Smooth muscle cell (in vitro differentiated cells): ENCODE data around the gene C5AR1. TPM values are rescaled to one million over a fixed set of nuclear protein-coding genes. Genes with fewer than 3 reads are reported as not detected.
"Not testable (repeated sequence)": the region's sequence is repeated elsewhere in the genome, so short reads cannot be mapped to it uniquely, and the experiment has no call there.

Source experiments
- DNase-seq: peaks from one replicate; lab custom pipeline; 2025; ENCODE audit not compliant: unreplicated experiment; lab: John Stamatoyannopoulos, UW
- H2AFZ ChIP-seq: fragments of 200-600 bp; sonication (generic); 2 replicates; pipeline ENCODE4 v1.6.0; 2016; ENCODE audit warnings: antibody characterized with exemption, low read depth, mild to moderate bottlenecking
- H3F3A ChIP-seq: fragments of 200-600 bp; sonication (generic); 2 replicates; pipeline ENCODE4 v1.6.0; 2017; ENCODE audit warnings: antibody characterized with exemption, low read depth
- H3K27ac ChIP-seq: fragments of 200-600 bp; sonication (generic); 2 replicates; pipeline ENCODE4 v1.5.1; 2016; ENCODE audit warnings: low read depth, mild to moderate bottlenecking
- H3K27me3 ChIP-seq: fragments of 200-600 bp; sonication (generic); 2 replicates; pipeline ENCODE4 v1.6.1; 2016; ENCODE audit warnings: low read depth, mild to moderate bottlenecking
- H3K36me3 ChIP-seq: fragments of 200-600 bp; sonication (generic); 2 replicates; pipeline ENCODE4 v1.5.1; 2016; ENCODE audit warnings: low read depth
- H3K4me1 ChIP-seq: fragments of 200-600 bp; sonication (generic); 2 replicates; pipeline ENCODE4 v1.5.1; 2016; ENCODE audit warnings: low read depth
- H3K4me2 ChIP-seq: fragments of 200-600 bp; sonication (generic); 2 replicates; pipeline ENCODE4 v1.6.0; 2016; ENCODE audit warnings: mild to moderate bottlenecking
- H3K4me3 ChIP-seq: fragments of 200-600 bp; sonication (generic); 2 replicates; pipeline ENCODE4 v1.5.1; 2016; ENCODE audit warnings: mild to moderate bottlenecking
- H3K79me2 ChIP-seq: fragments of 200-600 bp; sonication (generic); 2 replicates; pipeline ENCODE4 v1.6.0; 2016; ENCODE audit warnings: low read depth, mild to moderate bottlenecking
- H3K9ac ChIP-seq: fragments of 200-600 bp; sonication (generic); 2 replicates; pipeline ENCODE4 v1.6.0; 2016; ENCODE audit warnings: low read depth
- H3K9me3 ChIP-seq: fragments of 200-600 bp; sonication (generic); replicated peaks from 2 replicates; pipeline ENCODE4 v1.5.1; 2016; ENCODE audit warnings: low read depth
- H4K20me1 ChIP-seq: fragments of 200-600 bp; sonication (generic); 2 replicates; pipeline ENCODE4 v1.6.0; 2016; ENCODE audit warnings: low read depth
- WGBS: methylation state at CpG from one replicate; pipeline ENCODE4 v1.1.7; 2016; ENCODE audit warnings: low lambda C conversion rate; 5-methylcytosine and 5-hydroxymethylcytosine counted together
- polyA plus RNA-seq: library from polyadenylated mRNA; unstranded; fragments of >200 nt; fragmentation: Nextera tagmentation; extraction: Ambion mirVana; gene quantifications from 2 replicates; pipeline ENCODE4 v1.2.1, GENCODE V29; 2016
- total RNA-seq: library from RNA; depleted of rRNA; stranded (reverse); fragments of >200 nt; gene quantifications from 2 replicates; pipeline ENCODE4 v1.2.3, GENCODE V29; 2014
- TF ChIP-seq, protein P1 (sequence below): fragments of 200-600 bp; sonication (generic); IDR thresholded peaks from 2 replicates; pipeline ENCODE4 v1.5.1; 2017; ENCODE audit warnings: borderline replicate concordance, mild to moderate bottlenecking, antibody characterized with exemption; ENCODE audit not compliant: insufficient read depth, poor library complexity, severe bottlenecking

Gene C5AR1
- total and polyA plus RNA-seq, 2 experiments from 2014 or later: 0.48 to 1.6 TPM

DNA sequence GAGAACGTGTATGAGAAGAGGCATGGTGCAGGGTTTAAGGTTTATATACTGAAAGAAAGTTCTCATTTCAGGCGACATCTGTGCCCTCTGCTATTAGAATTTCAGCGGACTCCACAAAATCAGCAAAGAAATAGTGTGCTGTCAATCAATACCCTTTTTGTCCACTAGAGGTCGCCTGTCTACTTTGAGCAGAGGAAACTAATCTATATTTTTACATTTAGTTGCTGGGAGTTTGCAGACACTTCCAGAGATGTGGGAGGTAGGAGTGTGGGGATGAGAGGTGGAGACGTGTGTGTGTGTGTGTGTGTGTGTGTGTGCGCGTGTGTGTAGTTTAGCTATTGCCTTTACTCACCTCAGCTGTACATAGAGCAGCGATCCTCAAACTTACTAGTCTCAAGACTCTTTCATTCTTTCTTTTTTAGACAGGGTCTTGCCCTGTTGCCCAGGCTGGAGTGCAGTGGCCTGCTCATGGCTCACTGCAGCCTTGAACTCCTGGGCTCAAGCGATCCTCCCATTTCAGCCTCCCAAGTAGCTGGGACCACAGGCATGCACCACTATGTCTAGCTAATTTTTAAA, 25.2 kb upstream of the C5AR1 start:
- no peaks in the 10 kb centered on the region for H3K27me3 ChIP-seq
- H4K20me1 ChIP-seq: no peaks in the 10 kb centered on the region
- H3K9me3 ChIP-seq: no peaks in the 10 kb centered on the region
- no peak overlapping the region for H3K27ac ChIP-seq
- H3K4me2 ChIP-seq: no peak overlapping the region
- H3F3A ChIP-seq: peaks cover 15% of the 10 kb centered on the region
- H3K4me3 ChIP-seq: no peak overlapping the region
- DNase-seq: no peak
- 28% methylated on average over 9 of the region's 9 CpGs for WGBS
- H3K4me1 ChIP-seq: no peaks in the 10 kb centered on the region
- H3K36me3 ChIP-seq: no peaks in the 10 kb centered on the region
- no peaks in the 10 kb centered on the region for H3K79me2 ChIP-seq
- H2AFZ ChIP-seq: no peak overlapping the region
- TF ChIP-seq, protein P1, sequence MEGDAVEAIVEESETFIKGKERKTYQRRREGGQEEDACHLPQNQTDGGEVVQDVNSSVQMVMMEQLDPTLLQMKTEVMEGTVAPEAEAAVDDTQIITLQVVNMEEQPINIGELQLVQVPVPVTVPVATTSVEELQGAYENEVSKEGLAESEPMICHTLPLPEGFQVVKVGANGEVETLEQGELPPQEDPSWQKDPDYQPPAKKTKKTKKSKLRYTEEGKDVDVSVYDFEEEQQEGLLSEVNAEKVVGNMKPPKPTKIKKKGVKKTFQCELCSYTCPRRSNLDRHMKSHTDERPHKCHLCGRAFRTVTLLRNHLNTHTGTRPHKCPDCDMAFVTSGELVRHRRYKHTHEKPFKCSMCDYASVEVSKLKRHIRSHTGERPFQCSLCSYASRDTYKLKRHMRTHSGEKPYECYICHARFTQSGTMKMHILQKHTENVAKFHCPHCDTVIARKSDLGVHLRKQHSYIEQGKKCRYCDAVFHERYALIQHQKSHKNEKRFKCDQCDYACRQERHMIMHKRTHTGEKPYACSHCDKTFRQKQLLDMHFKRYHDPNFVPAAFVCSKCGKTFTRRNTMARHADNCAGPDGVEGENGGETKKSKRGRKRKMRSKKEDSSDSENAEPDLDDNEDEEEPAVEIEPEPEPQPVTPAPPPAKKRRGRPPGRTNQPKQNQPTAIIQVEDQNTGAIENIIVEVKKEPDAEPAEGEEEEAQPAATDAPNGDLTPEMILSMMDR: peak; percentile 89
- no peak overlapping the region for H3K9ac ChIP-seq

DNA sequence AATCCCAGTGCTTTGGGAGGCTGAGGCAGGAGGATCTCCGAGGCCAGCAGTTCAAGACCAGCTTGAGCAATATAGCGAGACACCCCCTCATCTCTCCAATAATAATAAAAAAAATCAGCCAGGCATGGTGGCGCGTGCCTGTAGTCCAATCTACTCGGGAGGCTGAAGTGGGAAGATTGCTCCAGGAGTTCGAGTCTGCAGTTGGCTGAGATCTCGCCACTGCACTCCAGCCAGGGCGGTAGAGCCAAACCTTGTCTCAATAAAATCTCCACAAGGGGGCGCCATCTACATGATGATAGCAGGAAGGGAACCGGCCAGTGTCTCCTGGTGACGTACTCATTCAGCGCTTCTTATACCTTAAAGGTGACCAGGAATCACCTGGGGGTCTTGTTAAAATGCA, 13.6 kb upstream of the C5AR1 start:
- H3F3A ChIP-seq: no peaks in the 10 kb centered on the region
- H4K20me1 ChIP-seq: no peaks in the 10 kb centered on the region
- no peak overlapping the region for H3K27ac ChIP-seq
- no peaks in the 10 kb centered on the region for H3K36me3 ChIP-seq
- no peak overlapping the region for H3K9ac ChIP-seq
- TF ChIP-seq, protein P1: peak; percentile 82
- DNase-seq: no peak
- H2AFZ ChIP-seq: no peak overlapping the region
- no peak overlapping the region for H3K4me3 ChIP-seq
- H3K4me1 ChIP-seq: no peaks in the 10 kb centered on the region
- 22% methylated on average over 12 of the region's 12 CpGs for WGBS
- H3K9me3 ChIP-seq: no peaks in the 10 kb centered on the region
- no peak overlapping the region for H3K4me2 ChIP-seq
- H3K27me3 ChIP-seq: no peaks in the 10 kb centered on the region
- H3K79me2 ChIP-seq: no peaks in the 10 kb centered on the region

DNA sequence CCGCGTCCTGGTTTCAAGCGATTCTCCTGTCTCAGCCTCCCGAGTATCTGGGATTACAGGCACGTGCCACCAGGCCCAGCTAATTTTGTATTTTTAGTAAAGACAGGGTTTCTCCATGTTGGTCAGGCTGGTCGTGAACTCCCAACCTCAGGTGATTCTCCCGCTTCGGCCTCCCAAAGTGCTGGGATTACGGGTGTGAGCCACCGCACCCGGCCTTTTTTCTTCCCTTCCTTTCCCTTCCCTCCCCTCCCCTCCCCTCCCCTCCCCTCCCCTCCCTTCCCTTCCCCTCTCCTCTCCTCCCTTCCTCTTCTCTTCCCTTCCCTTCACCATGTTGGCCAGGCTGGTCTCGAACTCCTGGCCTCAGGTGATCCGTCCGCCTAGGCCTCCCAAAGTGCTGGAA, 8.8 kb upstream of the C5AR1 start:
- not testable (repeated sequence) for H3K79me2 ChIP-seq, H3K4me1 ChIP-seq, H3K9me3 ChIP-seq, H2AFZ ChIP-seq, DNase-seq, H3K36me3 ChIP-seq, H3K4me2 ChIP-seq, H3K27me3 ChIP-seq, H3F3A ChIP-seq, H4K20me1 ChIP-seq, H3K4me3 ChIP-seq, H3K9ac ChIP-seq, H3K27ac ChIP-seq
- WGBS: 97% methylated on average over 14 of the region's 14 CpGs

DNA sequence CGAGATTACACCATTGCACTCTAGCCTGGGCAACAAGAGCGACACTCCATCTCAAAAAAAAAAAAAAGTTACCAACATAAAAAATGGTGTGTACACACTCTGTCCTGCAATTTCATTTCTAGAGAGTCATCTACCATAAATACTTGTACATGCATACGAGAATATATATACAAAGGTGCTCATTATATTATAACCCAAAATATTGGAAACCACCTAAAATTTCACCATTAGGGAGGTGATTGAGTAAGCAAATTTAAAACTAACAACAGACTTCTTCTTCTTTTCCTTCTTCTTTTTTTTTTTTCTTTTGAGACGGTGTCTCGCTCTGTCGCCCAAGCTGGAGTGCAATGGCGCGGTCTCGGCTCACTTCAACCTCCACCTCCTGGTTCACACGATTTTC, 7.4 kb upstream of the C5AR1 start:
- Histone ChIP-seq H3K9me3 (no peaks in the 10 kb centered on the region), H2AFZ (no peak overlapping the region), H3K4me3 (no peak overlapping the region), H3K27me3 (no peaks in the 10 kb centered on the region), H4K20me1 (no peaks in the 10 kb centered on the region), H3K79me2 (no peaks in the 10 kb centered on the region), H3K36me3 (no peaks in the 10 kb centered on the region), H3K4me1 (no peaks in the 10 kb centered on the region), H3K4me2 (no peak overlapping the region), H3K9ac (no peak overlapping the region), H3K27ac (no peak overlapping the region), H3F3A (no peaks in the 10 kb centered on the region)
- 96% methylated on average over 10 of the region's 10 CpGs for WGBS
- TF ChIP-seq, protein P1: no peak
- no peak for DNase-seq
